HepG2 (cell line): ENCODE data around the gene DENND2D. TPM values are rescaled to one million over a fixed set of nuclear protein-coding genes. Genes with fewer than 3 reads are reported as not detected.

Experiments used
- ATAC-seq: fragments of 200-7000 bp; cut with Tn5 transposase; 3 replicates; pipeline ENCODE4 v1.9.1; 2020; ENCODE audit warnings: mild to moderate bottlenecking, moderate library complexity
- BruUV-seq: library from RNA; stranded (reverse); fragments of 400-500 nt; replicated peaks from 2 replicates; lab custom pipeline; 2021; lab: Mats Ljungman, UMichigan
- CTCF ChIA-PET: fragments of 300-600 bp; formaldehyde crosslinking; extraction: SDS; loops from one replicate; lab custom pipeline; 2021; ENCODE audit warnings: low total read pairs, inconsistent platforms, low intra/inter-chr PET ratio; lab: Yijun Ruan, JAX
- POLR2A ChIA-PET: fragments of 350-600 bp; sonication (Branson Sonifier 250); formaldehyde crosslinking; loops from one replicate; lab custom pipeline; 2020; ENCODE audit warnings: antibody characterized with exemption, inconsistent platforms; lab: Yijun Ruan, JAX
- DNase-seq: peaks from one replicate; pipeline ENCODE4 v3.0.0-alpha.2; 2015; ENCODE audit warnings: low spot score
- FAIRE-seq: peaks from 3 replicates; lab custom pipeline; 2011; peaks lifted over from hg19 to GRCh38; lab: Jason Lieb, UNC
- H2AFZ ChIP-seq: one replicate; pipeline ENCODE4 v1.6.1; 2011; ENCODE audit warnings: low read length, inconsistent platforms
- H3K27ac ChIP-seq: fragments of 300-600 bp; 3 replicates; pipeline ENCODE4 v1.8.0; 2011; ENCODE audit warnings: mixed run types, mild to moderate bottlenecking, mixed read lengths, low read length, inconsistent platforms; ENCODE audit not compliant: insufficient read depth; ENCODE audit errors: extremely low read length
- H3K27me3 ChIP-seq, 2 experiments: fragments of 200-600 bp in 1 of 2; 2 replicates in 1 of 2; 3 replicates in 1 of 2; pipeline versions ENCODE4 v1.6.0 to v1.8.0; 2011; ENCODE audit warnings: low read length in 2 of 2, mild to moderate bottlenecking in 2 of 2, moderate library complexity in 2 of 2, inconsistent platforms in 1 of 2; ENCODE audit not compliant: insufficient read depth in 2 of 2, control insufficient read depth in 1 of 2
- H3K36me3 ChIP-seq, 2 experiments: fragments of 200-600 bp in 1 of 2; replicated peaks in 1 of 2; 2 replicates in 1 of 2; 3 replicates in 1 of 2; pipeline versions ENCODE4 v1.5.1 to v1.8.0; 2011; ENCODE audit warnings: low read length in 2 of 2, inconsistent platforms in 1 of 2; ENCODE audit not compliant: insufficient read depth in 2 of 2, control insufficient read depth in 1 of 2
- H3K4me1 ChIP-seq: 2 replicates; pipeline ENCODE4 v1.5.1; 2012; ENCODE audit warnings: low read length, inconsistent platforms; ENCODE audit not compliant: insufficient read depth
- H3K4me2 ChIP-seq: 2 replicates; pipeline ENCODE4 v1.6.0; 2011; ENCODE audit warnings: low read depth, low read length, inconsistent platforms
- H3K4me3 ChIP-seq, 3 experiments: fragments of 200-600 bp in 1 of 3; sonication (generic), shearing (Covaris generic) in 1 of 3; replicated peaks in 1 of 3; 2 replicates each; pipeline ENCODE4 v1.5.1; 2011 to 2016; ENCODE audit warnings: low read length in 3 of 3, inconsistent platforms in 2 of 3, low read depth in 2 of 3, mild to moderate bottlenecking in 2 of 3, control low read depth in 1 of 3, mixed read lengths in 1 of 3; ENCODE audit not compliant: insufficient read depth in 1 of 3
- H3K79me2 ChIP-seq: one replicate; pipeline ENCODE4 v1.6.1; 2011; ENCODE audit warnings: low read length, inconsistent platforms; ENCODE audit not compliant: insufficient read depth
- H3K9ac ChIP-seq: 2 replicates; pipeline ENCODE4 v1.6.0; 2011; ENCODE audit warnings: mild to moderate bottlenecking, low read depth, low read length, inconsistent platforms; ENCODE audit not compliant: insufficient read depth
- H3K9me3 ChIP-seq: 2 replicates; pipeline ENCODE4 v1.5.1; 2012; ENCODE audit warnings: mild to moderate bottlenecking, low read length
- H4K20me1 ChIP-seq: 2 replicates; pipeline ENCODE4 v1.6.0; 2011; ENCODE audit warnings: inconsistent platforms, mild to moderate bottlenecking, low read length, moderate library complexity; ENCODE audit not compliant: insufficient read depth
- HCFC1 ChIP-seq: fragments of 150-350 bp; IDR thresholded peaks from 2 replicates; pipeline ENCODE4 v1.6.1; 2014; ENCODE audit warnings: low read depth, low read length
- KDM3A ChIP-seq: IDR thresholded peaks from 2 replicates; pipeline ENCODE4 v1.6.1; 2018; ENCODE audit warnings: low read depth, missing compliant biosample characterization
- MTA3 ChIP-seq: sonication (generic); formaldehyde crosslinking; IDR thresholded peaks from 2 replicates; pipeline ENCODE4 v1.4.0; 2020; ENCODE audit warnings: missing genetic modification reagents
- NFKBIZ ChIP-seq: IDR thresholded peaks from 2 replicates; pipeline ENCODE4 v1.6.1; 2018; ENCODE audit warnings: missing genetic modification reagents, missing compliant biosample characterization
- PHF21A ChIP-seq: sonication (generic); formaldehyde crosslinking; IDR thresholded peaks from 2 replicates; pipeline ENCODE4 v1.5.0; 2020; ENCODE audit warnings: mild to moderate bottlenecking, missing genetic modification reagents
- RAD21 ChIP-seq: fragments of 450-650 bp; formaldehyde crosslinking; IDR thresholded peaks from 2 replicates; pipeline ENCODE4 v1.5.0; 2020; ENCODE audit warnings: mild to moderate bottlenecking
- SIN3B ChIP-seq: fragments of 150-350 bp; IDR thresholded peaks from 2 replicates; pipeline ENCODE4 v1.6.1; 2014; ENCODE audit warnings: low read length
- SKI ChIP-seq: fragments of 450-650 bp; IDR thresholded peaks from one replicate; pipeline ENCODE4 v1.6.1; 2018; ENCODE audit warnings: mild to moderate bottlenecking; ENCODE audit not compliant: partially characterized antibody
- SP4 ChIP-seq: sonication (generic); formaldehyde crosslinking; IDR thresholded peaks from 2 replicates; pipeline ENCODE4 v1.8.1; 2023; ENCODE audit warnings: mild to moderate bottlenecking, missing genetic modification reagents
- TBX2 ChIP-seq: sonication (generic); formaldehyde crosslinking; IDR thresholded peaks from 2 replicates; pipeline ENCODE4 v1.5.0; 2020; ENCODE audit warnings: missing genetic modification reagents, mild to moderate bottlenecking, borderline replicate concordance
- TFAP4 ChIP-seq: sonication (generic); IDR thresholded peaks from 2 replicates; pipeline ENCODE4 v1.6.1; 2016; ENCODE audit warnings: low read depth, borderline replicate concordance
- XBP1 ChIP-seq: sonication (generic); formaldehyde crosslinking; IDR thresholded peaks from 2 replicates; pipeline ENCODE4 v1.5.0; 2020; ENCODE audit warnings: missing genetic modification reagents
- ZBTB21 ChIP-seq: sonication (generic); formaldehyde crosslinking; IDR thresholded peaks from 2 replicates; pipeline ENCODE4 v1.4.0; 2020; ENCODE audit warnings: missing genetic modification reagents
- ZBTB46 ChIP-seq: sonication (generic); formaldehyde crosslinking; IDR thresholded peaks from 2 replicates; pipeline ENCODE4 v1.4.0; 2020; ENCODE audit warnings: mild to moderate bottlenecking, missing genetic modification reagents, borderline replicate concordance
- ZNF326 ChIP-seq: sonication (generic); formaldehyde crosslinking; IDR thresholded peaks from 2 replicates; pipeline ENCODE4 v1.4.0; 2020; ENCODE audit warnings: missing genetic modification reagents, borderline replicate concordance
- ZSCAN12 ChIP-seq: sonication (generic); formaldehyde crosslinking; IDR thresholded peaks from 2 replicates; pipeline ENCODE4 v1.9.0; 2021; ENCODE audit warnings: mild to moderate bottlenecking, missing genetic modification reagents
- WGBS: methylation state at CpG from one replicate; pipeline ENCODE4 v1.1.6; 2017; ENCODE audit warnings: low lambda C conversion rate; 5-methylcytosine and 5-hydroxymethylcytosine counted together
- in situ Hi-C: cut with HindIII; loops from 2 replicates; pipeline ENCODE4 v1.10.0; 2017; ENCODE audit warnings: low pct_unique_long_range_greater_than_20kb; ENCODE audit not compliant: extremely low pct_ligation_motif_present
- intact Hi-C: fragments of 100-400 bp; cut with micrococcal nuclease; formaldehyde crosslinking; loops from one replicate; pipeline ENCODE4 v1.10.0; 2022; ENCODE audit not compliant: unreplicated experiment
- polyA plus RNA-seq, 8 experiments: library from polyadenylated mRNA; depleted of rRNA in 3 of 8; stranded (reverse) in 7 of 8; unstranded in 1 of 8; fragments of >200 nt; fragmentation: Illumina TruSeq in 4 of 8; extraction: Trizol in 4 of 8; gene quantifications; 2 replicates each; pipeline versions ENCODE4 v1.2.1 to v1.2.3, GENCODE V29; 2011 to 2016; ENCODE audit warnings: low read depth in 4 of 8, missing spikeins in 1 of 8, mixed read lengths in 1 of 8; ENCODE audit not compliant: insufficient read depth in 1 of 8
- total RNA-seq, 5 experiments: library from RNA; depleted of rRNA; stranded (reverse); fragments of >200 nt; fragmentation: Illumina TruSeq; extraction: Trizol; gene quantifications; 2 replicates each; pipeline ENCODE4 v1.2.3, GENCODE V29; 2016; ENCODE audit warnings: low read depth in 1 of 5
- TF ChIP-seq, protein P1 (sequence below): sonication (generic); formaldehyde crosslinking; IDR thresholded peaks from 2 replicates; pipeline ENCODE4 v1.4.0; 2020; ENCODE audit warnings: missing genetic modification reagents

The DENND2D gene
- total and polyA plus RNA-seq, 2 of the 13 experiments (the other 11 are each of a cell fraction or from before 2014, with no cell fraction given) = 0.04 TPM; not detected in 1

GRCh38 chr1:111222308-111223125 lies 22.1 kb upstream of the DENND2D start:
- peak overlapping the region; percentile 57 for H2AFZ ChIP-seq
- peak overlapping the region; percentile 71 for H3K4me2 ChIP-seq
- FAIRE-seq = peak; percentile 36
- no peak for TF ChIP-seq HCFC1
- TF ChIP-seq TBX2 = peak; percentile 29; the same call in 1 of the 2 replicates
- TF ChIP-seq PHF21A (CRISPR knock-in tag) = 0 out of 2 replicates have a peak, but pooled peaks have one; percentile 8
- no peak for TF ChIP-seq TFAP4
- no peak for TF ChIP-seq ZBTB21
- no peak for TF ChIP-seq SKI
- no peak for TF ChIP-seq MTA3 (CRISPR knock-in tag)
- TF ChIP-seq ZBTB46 (CRISPR knock-in tag) = no peak
- TF ChIP-seq RAD21 (CRISPR knock-in tag) = peak; percentile 97
- TF ChIP-seq SP4 (CRISPR knock-in tag) = no peak
- no peak for TF ChIP-seq ZSCAN12 (CRISPR knock-in tag)
- no peak for TF ChIP-seq SIN3B
- 0 out of 2 replicates have a peak, but pooled peaks have one; percentile 22 for TF ChIP-seq KDM3A (CRISPR knock-in tag)
- TF ChIP-seq NFKBIZ (CRISPR knock-in tag) = no peak
- no peak for TF ChIP-seq XBP1 (CRISPR knock-in tag)
- TF ChIP-seq, protein P1, sequence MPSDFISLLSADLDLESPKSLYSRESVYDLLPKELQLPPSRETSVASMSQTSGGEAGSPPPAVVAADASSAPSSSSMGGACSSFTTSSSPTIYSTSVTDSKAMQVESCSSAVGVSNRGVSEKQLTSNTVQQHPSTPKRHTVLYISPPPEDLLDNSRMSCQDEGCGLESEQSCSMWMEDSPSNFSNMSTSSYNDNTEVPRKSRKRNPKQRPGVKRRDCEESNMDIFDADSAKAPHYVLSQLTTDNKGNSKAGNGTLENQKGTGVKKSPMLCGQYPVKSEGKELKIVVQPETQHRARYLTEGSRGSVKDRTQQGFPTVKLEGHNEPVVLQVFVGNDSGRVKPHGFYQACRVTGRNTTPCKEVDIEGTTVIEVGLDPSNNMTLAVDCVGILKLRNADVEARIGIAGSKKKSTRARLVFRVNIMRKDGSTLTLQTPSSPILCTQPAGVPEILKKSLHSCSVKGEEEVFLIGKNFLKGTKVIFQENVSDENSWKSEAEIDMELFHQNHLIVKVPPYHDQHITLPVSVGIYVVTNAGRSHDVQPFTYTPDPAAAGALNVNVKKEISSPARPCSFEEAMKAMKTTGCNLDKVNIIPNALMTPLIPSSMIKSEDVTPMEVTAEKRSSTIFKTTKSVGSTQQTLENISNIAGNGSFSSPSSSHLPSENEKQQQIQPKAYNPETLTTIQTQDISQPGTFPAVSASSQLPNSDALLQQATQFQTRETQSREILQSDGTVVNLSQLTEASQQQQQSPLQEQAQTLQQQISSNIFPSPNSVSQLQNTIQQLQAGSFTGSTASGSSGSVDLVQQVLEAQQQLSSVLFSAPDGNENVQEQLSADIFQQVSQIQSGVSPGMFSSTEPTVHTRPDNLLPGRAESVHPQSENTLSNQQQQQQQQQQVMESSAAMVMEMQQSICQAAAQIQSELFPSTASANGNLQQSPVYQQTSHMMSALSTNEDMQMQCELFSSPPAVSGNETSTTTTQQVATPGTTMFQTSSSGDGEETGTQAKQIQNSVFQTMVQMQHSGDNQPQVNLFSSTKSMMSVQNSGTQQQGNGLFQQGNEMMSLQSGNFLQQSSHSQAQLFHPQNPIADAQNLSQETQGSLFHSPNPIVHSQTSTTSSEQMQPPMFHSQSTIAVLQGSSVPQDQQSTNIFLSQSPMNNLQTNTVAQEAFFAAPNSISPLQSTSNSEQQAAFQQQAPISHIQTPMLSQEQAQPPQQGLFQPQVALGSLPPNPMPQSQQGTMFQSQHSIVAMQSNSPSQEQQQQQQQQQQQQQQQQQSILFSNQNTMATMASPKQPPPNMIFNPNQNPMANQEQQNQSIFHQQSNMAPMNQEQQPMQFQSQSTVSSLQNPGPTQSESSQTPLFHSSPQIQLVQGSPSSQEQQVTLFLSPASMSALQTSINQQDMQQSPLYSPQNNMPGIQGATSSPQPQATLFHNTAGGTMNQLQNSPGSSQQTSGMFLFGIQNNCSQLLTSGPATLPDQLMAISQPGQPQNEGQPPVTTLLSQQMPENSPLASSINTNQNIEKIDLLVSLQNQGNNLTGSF (CRISPR knock-in tag) = no peak
- no peak for TF ChIP-seq ZNF326 (CRISPR knock-in tag)

More at GRCh38 chr1:111222308-111223125, 22.1 kb upstream of the DENND2D start:
- DNase-seq (peak; percentile 62), ATAC-seq (peak; percentile 97)
- H4K20me1 ChIP-seq = no peaks in the 10 kb centered on the region
- ChIA-PET CTCF (interaction anchor here (0.7 to 5.1 kb wide), 5 partner anchors 48 to 219 kb away, joined by 3 to 77 read pairs (median 4); no protein-coding TSS in a partner anchor), POLR2A (interaction anchor here (1.5 to 1.7 kb wide), 2 partner anchors 112 to 195 kb away, joined by 4 to 6 read pairs; no protein-coding TSS in a partner anchor)
- intact Hi-C loops = loop anchor here (1.0 to 5.0 kb wide), 4 partner anchors 112 to 190 kb away; no protein-coding TSS in a partner anchor
- in situ Hi-C loops = loop anchor here (5.0 kb wide), 2 partner anchors 110 to 180 kb away; no protein-coding TSS in a partner anchor
- no peaks in the 10 kb centered on the region for H3K36me3 ChIP-seq
- no TSS peak for BruUV-seq
- H3K4me1 ChIP-seq = peaks cover 52% of the 10 kb centered on the region
- no peak overlapping the region for H3K27ac ChIP-seq
- H3K4me3 ChIP-seq = peak overlapping the region in 2 of 3 experiments; percentile 8 to 39; a peak in 3 of 6 replicates
- H3K9ac ChIP-seq = peak overlapping the region; percentile 35; the same call in 1 of the 2 replicates
- H3K9me3 ChIP-seq = no peaks in the 10 kb centered on the region
- WGBS = 3% methylated on average over 7 of the region's 10 CpGs
- H3K79me2 ChIP-seq = no peaks in the 10 kb centered on the region
- no peaks in the 10 kb centered on the region; a peak in 1 of 5 replicates for H3K27me3 ChIP-seq
